8988T (cell line): ENCODE results near the gene TAC4.

Experiments
- DNase-seq: peaks from one replicate; pipeline ENCODE4 v3.0.0; 2011

TAC4 gene

DNA sequence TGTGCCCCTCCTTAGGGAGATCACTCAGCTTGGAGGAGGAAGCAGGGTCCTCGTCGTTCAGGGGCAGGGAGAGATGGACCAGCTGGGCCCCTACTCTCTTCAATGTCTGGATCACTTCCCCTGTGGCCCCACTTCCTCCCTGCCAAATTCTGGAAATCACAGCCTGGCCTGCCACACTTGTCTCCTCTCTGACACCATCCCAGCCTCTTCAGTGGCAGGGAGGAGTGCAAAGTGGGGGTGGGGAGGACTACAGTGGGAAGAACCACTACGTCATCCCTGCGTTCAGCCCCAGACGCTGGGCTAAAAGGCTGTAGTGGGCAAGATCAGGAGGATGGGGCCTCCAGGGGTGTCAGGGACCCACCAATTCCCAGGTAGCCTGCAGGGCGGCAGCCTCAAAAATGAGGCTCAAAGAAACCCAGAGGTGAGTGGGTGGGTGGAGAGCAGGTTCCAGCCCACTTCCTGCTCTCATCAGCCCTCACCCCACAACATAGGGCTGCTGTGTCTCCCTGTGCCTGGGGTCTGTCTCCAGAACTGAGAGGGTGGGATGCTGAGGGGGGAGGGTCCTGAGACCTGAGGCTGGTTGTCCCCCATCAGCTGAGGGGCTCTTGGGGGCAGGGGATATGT lies 25.0 kb upstream of the TAC4 start:
- no peak for DNase-seq

DNA sequence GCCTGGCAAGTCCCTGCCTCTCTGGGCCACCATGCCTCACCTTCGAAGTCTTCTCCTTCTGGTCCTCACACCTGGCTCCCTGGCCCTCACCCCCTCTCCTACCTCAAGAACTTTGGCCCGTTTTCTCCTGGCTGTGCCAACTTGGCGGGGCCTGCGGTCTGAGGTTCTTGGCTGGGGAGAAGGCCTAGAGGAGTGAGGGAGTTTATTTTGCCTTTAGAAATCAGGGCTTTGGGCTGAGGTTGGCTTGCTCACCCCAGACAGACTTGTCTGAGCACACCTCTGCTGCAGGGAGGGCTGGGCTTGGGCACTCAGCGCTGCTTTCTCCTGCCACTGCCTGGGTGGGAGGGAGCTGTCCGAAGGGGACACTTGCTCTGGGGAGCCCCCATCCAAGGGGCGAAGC lies 23.3 kb upstream of the TAC4 start:
- DNase-seq: no peak

DNA sequence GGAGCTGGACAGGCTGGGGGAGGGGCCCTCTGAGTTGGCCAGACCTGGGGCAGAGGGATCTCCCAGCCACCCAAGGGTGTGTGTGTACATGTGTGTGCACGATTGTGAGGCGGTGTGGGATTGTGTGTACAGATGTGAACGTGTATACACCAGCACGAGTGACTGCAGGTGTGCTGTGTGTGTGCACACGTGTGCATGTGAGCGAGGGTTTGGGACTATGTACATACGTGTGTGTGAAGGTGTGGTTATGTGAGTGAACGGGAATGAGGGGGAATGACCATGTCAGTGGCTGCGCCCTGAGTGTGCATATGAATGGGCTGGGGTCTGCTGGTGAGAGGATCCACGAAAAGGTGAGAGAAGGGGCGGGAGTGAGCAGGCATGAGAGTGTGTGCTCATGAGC lies 22.4 kb upstream of the TAC4 start:
- no peak for DNase-seq

DNA sequence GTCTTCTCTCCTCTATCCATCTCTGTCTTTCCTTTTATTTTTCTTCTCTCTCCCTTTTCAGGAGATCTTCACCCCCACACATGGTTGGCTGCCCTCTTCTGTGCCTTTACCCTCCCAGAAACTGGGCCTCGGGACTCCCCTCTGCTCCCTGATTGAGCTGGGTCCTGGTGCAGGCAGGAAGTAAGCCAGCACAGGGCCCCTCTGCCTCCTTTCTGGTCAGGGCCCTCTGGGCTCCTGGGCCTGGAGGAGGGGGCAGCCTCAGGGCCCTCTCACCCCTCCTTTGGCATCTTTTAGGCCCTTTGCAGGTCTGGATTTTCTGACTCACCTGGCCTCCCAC lies 21.1 kb upstream of the TAC4 start:
- DNase-seq: no peak

DNA sequence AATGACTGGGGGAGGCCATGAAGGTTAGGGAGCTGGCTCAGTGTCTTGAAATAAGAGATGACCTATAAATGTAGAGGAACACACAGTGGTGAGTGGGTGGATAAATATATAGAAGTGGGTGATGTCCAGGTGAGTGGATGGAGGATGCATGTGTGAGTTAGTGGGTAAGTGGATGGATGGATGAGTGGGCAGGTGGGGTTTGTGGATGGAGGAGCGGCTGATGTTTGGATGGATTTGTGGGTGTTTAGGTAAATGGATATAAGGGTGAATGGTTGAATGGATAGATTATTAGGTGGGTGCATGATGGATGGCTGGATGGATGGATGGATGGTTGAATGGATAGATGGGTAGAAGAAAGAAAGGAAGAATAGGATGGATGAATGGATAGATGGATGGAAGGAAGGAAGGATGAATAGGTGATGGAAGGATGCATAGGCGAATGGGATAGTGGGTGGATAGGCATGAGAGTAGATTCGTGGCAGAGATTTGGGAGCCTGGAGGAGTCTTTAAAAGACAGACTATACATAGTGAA lies 19.1 kb upstream of the TAC4 start:
- DNase-seq: no peak

DNA sequence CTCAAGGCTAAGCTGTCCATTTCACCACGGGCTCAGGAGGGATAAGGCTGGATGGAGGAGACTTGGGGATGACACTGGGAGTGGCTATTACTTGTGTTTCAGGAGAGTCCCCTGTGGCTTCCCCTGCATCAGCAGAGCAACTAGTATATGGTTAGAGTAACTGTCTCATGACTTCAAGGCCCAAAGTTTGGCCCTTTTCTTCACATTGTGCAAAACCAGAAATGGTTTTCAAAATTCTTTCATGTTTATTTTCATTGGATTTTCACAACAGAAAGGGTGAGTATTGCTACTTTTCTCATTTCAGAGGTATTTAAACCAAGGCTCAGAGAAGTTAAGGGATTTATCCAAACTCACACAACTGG lies 18.1 kb upstream of the TAC4 start:
- no peak for DNase-seq

DNA sequence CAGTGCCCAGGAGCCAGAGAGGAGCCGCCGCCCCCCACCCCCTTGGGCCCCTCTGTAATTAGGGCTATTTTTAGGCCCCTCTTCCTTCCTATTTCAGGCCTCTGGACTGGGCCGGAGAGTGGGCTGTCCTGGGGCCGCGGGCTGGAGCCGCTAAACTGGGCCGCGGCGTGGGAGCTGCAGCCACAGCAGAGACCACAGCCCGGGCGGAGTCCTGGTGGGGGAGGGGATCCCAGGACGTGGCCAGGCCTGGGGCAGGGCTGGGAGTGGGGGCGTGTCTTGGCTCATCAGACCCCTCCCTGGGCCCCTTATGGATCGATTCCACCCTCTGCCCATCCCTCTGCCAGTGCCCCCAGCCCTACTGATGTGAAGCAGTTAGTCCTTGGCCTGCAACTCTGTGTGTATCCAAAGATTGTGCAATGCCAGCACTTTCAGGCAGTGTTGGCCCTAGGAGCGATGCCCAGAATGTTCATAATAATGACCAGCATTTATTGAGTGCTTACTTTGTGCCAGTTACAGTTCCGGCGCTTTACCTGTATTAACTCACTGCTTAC lies 15.0 kb upstream of the TAC4 start:
- DNase-seq: no peak

DNA sequence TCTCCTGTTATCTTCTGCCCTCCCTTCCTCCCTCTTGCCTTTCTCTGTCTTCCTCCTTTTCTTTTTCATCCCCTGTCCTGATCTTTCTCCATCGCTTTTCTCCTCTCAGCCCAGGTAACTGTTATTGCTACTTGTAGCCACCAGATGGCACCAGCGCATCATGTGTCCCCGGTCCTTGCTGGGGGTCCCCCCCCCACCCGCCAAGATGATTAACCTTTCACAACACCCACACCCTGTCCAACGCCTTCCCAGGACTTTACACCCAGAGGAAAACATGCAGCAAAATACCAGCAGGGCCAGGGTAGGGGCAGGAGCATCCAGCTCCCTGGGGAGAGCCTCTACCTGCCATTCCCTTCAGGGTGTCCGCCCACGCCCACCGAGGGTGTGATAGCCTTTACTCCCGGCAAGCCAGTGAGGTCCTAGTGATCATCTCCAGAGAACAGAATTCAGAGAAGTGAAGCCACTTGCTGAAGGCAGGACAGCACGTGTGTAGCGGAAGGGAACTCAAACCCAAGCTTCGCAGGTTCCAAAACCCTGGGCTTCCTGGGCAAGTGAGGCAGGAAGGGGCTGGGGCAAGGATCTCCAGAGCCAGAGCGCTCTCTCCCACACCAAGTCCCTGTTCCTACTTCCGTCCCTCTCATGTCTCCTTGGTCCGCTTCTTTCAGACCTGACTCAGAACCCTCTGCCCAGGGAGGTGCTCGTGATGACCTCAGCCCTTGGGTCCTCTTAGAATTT lies 13.4 kb upstream of the TAC4 start:
- DNase-seq: peak; percentile 82

DNA sequence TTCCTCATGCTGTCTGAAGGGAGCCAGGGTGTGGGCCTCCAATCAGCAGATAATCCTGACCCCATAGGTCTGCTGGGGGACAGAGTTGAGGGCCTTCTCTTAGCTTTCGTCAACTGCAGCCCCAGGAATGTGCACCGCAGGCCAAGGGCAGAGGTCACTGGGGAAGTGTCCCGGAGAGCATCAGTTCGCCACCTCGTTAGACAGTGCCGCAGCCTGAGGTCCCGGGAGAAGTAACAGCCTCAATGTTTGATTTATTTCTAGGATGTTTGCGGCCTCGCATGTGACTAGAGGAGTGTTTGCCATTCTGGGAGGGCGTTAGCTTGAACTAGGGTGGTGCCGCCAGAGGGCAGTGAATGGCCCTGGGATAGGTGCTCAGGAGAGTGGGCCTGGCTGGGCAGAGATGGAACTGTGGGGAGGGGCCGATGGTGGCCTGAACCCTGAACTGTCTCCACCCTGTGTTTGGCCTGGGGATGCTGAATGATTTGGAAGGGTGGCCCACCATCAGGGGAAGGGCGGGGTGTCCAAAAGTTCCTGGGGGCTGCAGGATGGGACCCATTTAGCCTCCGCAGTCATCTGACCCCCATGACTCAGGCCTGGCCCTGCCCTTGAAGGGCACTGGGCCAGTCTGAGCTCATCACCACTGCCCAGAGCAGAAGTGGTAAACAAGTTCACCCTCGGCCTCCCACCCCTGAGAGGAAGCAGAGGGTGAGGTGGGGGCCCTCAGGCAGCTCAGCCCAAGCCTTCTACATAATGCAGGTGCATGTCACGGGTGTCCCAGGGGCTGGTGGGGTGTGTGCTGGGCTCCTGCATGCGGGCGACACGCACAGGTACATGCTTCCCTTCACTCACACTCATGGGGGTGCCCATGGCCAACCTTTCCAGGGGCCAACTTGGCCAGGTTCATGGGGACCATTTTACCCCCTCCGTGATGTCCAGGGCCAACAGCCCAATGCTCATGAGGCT lies 12.4 kb upstream of the TAC4 start:
- DNase-seq: no peak

DNA sequence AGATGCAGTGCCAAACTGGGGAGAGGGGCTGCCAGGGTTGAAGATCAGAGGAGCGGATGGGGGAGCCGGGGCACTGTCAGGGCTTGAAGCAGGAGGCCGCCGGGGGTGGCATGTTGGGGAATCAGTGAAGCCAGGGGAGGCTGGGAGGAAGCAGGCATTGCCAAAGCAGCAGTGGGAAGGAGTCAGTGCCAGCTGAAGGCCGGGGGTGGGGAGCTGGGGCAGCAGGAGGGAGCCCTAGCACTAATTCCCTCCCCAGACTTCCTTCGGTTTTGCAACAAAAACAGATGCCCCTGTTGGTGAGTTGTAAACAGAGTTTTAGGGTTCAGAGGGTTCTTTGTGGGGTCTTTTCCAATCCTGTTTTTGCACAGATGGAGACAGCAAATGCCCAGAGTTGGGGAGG lies 10.9 kb upstream of the TAC4 start:
- no peak for DNase-seq

DNA sequence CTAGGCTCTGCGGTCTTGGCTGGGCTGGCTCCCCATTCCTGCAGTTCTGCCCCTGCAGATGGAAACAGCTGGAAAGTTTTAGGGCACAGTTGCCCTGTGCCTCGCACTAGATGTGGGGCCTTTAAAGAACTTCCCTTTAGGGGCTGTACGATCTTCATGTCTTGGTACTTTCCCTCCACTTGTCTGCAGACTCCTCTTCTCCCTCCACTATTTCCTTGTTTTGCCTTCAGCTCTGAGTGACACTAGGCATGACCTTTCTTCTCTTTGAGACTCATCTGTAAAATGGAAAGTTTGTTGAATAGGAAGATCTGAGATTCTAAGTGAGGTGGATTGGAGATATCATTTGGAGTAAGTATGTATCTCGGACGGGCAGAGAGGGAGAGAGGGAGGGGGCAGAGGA lies 6.3 kb upstream of the TAC4 start:
- no peak for DNase-seq

DNA sequence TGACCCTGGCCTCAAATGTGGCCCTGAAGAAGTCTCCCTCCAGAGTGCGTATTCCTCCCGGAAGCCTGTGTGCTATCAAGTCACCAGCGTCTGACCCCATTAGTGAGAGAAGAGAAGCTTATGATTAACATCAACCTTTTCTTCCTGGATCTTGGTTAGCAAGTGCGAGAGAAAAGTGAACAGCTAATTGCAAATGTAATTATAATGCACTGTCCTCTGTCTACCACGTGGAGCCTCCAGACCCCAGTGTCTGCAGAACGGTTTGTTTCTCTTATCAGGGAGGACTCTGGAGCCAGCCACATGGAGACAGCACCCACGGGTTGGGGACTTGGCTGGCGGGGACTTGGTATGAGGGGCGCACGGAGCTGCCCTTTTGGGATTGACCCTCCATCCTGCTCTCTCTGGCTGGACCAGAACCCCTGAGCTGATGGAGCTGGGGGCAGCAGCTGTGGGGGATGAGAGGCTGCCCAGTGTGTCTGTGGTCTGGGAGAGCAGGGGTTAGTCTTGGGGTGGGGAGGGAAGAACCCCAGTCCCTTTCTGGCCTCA lies 5.7 kb upstream of the TAC4 start:
- no peak for DNase-seq

DNA sequence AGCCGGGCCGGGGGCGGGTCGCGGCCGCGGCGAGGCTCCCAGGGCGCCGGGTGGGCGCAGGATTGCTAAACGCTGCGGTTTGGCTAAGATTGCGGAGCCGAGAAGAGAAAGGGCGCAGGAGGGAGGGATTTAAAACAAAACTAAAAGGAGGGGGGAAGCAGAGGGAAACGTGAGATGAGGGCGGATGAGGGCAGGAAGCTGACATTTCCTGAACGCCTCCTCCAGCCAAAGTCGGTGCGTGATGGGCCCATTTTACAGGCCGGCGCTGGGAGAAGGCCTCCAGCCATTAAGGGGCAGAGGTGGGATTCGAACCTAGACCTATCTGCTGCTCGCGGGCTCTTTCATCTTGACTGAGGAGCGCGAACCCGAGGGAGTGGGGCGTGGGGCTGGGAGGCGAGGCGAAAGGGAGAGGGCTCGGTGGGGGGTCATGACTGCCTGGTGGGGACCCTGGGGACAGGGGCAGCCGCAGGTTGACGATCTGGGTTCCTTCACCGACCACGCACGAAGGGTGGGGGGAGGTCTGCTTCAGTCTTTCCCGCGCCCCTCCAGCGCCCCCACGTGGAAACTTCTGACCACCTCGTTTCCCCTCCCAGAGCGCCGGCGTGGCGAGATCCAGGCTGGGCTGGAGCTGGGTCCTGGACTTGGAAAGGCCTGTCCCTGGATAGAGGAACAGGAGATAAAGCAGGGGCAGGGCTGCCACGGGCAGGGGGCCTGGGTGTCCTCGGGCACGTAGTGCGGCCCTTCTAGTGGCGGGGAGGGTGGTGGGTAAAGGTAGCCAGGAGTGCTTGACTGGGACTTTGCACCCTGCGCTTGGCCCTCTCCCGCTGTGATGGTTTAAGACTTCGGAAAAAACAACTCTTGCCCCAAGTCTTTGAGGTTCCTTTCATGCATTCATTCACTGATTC lies 3.8 kb upstream of the TAC4 start:
- DNase-seq: peak; percentile 74

DNA sequence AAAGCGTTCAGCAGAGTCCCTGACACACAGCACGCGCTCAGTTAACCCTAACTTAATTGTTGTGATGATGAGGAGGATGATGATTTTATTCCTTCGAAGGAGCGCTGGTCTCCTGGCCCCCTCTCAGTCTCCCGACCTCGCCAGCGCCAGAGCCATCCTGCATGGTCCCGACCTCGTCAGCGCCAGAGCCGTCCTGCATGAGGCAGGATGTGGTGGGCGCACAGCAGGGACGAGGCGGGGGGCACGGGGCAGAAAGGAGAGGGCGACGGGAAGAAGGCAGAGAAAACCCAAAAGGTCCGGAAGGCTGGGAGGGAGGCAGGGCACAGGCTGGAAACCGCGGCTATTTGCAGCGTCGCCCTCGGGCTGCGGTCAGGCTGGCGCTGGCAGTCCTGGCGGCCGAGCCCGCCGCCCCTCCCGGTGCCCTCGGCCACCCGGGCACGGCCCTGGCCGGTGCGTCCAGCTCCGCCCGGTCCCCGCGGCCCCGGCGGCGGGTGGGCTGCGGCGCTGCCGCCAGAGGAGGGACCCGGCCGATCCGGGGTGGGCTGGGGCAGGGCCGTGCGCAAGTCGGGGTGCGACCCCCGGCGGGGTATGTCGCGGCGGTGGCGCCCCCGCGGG lies 3.0 kb upstream of the TAC4 start:
- DNase-seq: no peak

DNA sequence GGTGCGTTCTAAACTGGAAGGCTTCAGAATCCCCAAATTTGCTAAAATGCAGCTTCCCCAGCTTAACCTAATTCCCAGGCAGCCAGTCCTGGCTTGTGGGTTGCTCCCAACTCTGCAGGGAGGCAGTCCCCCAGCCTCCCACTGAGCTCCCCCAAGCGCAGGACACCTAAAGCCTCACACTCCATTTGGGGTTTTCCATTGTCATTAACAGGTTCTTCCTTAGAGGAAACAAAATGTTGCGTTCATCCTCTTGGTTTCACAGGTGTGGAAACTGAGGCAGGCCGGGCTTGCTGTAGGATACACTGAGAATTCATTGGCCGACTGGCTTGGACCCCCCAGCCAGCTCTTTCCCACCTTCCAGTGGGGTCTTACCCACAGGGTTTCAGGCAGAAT lies 2.3 kb upstream of the TAC4 start:
- no peak for DNase-seq

DNA sequence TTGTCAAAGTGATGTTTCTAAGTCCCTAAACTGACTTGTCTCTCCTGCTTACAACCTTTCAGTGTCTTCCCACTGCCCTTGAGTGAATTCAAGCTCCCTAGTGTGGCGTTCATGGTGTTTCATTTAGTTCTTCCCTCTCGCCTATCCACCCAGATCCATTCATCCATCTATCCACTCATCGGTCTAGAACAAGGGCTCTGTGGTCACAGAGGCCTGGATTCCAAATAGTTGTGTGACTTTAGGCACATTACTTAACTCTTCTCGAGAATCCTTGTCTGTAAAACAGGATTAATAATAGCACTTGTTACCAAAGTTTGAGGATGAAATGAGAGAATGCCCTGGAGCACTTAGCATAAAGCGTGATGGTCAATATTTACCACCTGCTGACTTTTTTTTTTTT lies 870 bp upstream of the TAC4 start:
- DNase-seq: no peak

DNA sequence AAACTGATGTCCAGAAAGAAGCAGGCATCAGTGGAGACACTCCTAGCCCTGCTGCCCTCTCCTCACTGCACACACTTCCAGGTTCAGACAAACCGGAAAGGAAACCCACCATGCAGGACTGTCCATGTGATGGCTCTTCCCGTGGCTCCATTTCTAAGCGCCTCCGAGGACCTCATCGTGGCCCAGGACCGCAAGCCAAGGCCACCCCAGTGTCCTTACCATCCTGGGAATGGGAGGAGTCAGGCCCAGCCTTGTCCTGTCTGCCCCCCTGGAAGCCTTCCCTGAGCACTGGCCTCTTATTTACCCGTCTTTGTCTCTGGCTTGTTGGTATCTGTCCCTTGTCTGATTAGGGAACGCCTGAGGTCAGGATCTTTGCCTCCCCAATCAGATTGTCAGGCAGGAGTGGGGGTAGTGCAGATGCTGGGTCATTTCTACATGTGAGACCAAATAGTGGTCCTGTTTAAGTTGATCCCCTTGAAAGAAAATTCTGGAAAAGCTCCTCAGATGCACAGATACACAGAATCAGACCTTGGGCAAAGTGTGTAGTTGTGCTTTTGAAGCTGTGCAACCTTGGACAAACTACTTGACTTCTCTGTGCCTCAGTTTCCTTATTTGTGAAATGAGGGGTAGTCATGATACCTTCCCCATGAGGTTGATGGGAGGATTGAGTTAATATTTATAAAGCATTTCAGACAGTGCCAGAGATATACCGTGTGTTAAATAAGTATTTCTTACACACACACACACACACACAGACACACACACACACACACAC lies 744 bp downstream of the TAC4 start:
- DNase-seq: peak; percentile 3

DNA sequence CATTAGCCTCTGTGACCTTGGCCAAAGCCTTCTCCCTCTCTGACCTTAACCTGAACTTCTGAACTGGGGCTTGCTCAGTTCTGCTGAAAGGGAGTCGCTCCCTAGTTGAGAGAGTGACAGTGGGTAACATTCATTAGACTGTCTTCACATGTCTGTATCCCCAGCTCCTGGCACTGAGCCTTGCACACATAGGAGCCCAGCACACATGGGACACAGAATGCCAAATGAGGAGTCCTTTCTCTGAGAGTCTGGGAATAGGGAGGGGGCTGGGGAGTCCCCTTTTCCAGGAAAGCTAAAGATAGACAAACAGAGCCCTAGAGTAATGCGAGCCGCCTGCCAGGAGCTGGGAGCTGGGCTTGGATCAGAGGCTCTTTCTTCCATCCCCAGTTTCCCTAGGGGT lies 2.5 kb downstream of the TAC4 start:
- DNase-seq: no peak

DNA sequence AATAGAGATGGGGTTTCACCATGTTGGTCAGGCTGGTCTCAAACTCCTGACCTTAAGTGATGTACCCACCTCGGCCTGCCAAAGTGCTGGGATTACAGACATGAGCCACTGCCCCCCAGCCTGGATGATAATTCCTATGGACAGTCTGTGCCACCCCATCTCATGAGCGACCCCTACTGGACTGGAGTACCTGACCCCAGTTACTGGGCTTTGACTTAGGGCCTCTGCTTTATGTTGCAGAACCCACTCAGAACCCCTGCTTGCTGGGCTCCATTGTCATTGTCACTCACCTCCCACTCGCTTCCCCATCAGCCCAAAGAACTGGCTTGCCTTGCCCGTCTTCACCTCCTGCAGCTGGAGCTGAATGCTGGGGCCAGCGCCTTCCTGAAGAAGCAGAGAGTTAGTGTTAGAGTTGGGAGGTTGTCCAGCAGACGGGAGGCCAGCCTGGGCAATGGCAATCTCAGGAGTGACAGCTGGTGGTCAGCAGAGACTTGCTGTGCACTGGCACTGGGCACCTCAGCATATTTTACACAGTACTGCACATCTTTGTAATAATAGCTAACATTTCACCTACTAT lies 4.0 kb downstream of the TAC4 start:
- peak; percentile 91 for DNase-seq

DNA sequence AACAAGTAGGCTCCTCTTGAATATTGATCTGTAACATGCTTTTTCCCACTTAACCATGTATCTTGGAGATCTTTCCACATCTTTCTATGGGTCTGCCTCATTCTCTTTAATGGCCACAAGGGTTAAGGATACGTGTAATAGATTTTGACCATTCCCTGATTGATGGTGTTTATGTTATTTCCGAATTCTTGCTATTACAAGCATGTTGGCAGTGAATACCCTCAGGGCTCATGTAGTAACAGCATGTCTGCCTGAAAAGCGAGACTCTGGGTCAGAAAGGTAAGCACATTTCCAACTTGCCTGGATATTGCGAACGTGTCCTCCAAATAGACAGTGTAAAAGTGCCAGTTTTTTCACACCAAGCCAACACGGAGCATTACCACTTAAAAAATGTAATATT lies 5.0 kb downstream of the TAC4 start:
- DNase-seq: no peak
